ENCODE data around the gene LRRN4CL.

GRCh38 chr11:62707277-62707861, 18.0 kb upstream of the LRRN4CL start, which contains the start of the genes BSCL2 and GNG3:
- no peak for TF ChIP-seq CTCF (conservative IDR thresholded peaks at IDR 0.05; ENCODE audit: low read length)
- TF ChIP-seq EZH2phosphoT487 (IDR thresholded peaks at IDR 0.05; ENCODE audit: borderline replicate concordance, low read depth, low read length), result no peak

Measured in OCI-LY7 (cell line).